NCI-H2227 treated with DMSO at 0.1 percent for 48 hours (cell line): ENCODE data around the gene TPST2.

Experiments used
- DNase-seq: peaks from one replicate; lab custom pipeline; 2025; lab: John Stamatoyannopoulos, UW

The TPST2 gene

GRCh38 chr22:26489447-26490036 is 100.4 kb downstream of the TPST2 start:
- no peak for DNase-seq

- no peak for DNase-seq
Observed at GRCh38 chr22:26487996-26488395, 101.9 kb downstream of the TPST2 start.

- DNase-seq: no peak
Observed at GRCh38 chr22:26486394-26486793, 103.5 kb downstream of the TPST2 start.

DNA sequence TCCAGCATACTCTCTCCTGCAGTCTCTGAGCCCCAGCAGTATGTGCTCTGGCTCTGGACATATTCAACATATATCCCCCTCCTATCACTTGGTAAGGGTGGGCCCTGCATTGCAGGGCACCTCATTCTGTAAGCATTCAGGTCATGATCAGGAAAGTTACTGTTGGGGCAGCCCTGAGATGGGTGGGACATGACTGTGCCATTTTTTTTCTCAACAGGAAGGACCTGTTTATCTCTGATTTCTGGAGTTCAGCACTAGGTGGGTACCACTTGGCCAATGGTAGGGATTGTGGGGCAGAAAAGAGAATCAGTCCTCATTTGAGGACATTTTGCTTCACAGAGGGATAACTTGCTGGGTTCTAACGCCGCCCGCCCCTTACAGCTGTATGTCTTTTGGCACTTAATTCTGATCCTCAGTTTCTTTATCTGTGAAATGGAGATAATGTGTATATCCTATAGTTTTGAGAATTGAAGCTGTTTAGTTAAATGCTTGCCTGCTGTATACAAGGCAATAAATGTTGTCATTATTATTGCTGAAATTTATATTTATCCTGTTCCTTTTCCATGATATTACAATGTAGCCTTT is 104.0 kb downstream of the TPST2 start:
- no peak for DNase-seq

- DNase-seq: no peak
Observed at GRCh38 chr22:26485013-26485412, 104.9 kb downstream of the TPST2 start.

- no peak for DNase-seq
Observed at GRCh38 chr22:26484360-26484706, 105.6 kb downstream of the TPST2 start.

DNA sequence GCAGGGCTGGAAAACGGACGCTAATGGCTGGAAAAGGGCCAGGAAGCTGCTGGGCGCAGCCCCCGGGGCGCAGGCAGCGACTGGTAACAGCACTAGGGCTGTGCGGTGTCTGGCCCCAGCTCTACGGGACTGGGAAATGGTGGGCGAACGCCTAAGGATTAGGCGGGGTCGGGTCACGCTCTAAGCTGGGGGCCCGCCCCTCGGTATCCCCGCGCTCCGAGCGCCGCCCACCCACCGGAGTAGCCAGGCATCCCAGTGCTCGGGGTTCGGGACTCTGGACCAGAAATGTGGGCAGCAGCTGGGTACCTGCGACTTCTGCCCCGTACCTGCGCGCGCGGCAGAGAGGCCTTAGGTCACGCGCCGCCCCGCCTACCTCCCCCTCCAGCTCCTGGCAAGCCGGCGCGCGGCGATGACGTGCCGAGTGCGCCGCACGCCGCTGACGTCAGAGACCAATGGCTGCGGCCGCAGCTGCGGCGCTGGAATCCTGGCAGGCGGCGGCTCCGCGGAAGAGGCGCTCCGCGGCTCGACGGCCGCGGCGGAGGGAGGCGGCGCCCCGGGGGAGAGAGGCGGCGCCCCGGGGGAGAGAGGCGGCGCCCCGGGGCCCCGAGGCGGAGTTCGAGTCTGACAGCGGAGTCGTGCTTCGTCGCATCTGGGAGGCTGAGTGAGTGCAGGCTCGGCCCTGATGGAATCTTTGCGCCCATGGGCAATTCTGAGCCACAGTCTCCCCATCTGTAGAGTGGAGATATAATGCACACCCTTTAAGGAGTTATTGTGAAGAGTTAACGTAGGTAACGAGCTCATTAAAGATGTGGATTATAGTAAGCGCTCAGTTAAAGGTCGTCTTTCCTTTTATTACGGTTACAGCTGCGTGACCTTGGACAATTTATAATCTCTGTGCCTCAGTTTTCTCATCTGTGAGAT is 106.2 kb downstream of the TPST2 start, which contains the start of the genes HPS4 and SRRD:
Gene HPS4, minus strand, starts transcription at position 345 of the 921 bp plus-strand sequence. CDS start 2,021 bp downstream, outside the sequence.
Gene SRRD, plus strand, starts transcription at position 439 of the 921 bp plus-strand sequence. Its CDS starts 14 bp downstream, at position 453.
- peak; percentile 79 for DNase-seq

DNA sequence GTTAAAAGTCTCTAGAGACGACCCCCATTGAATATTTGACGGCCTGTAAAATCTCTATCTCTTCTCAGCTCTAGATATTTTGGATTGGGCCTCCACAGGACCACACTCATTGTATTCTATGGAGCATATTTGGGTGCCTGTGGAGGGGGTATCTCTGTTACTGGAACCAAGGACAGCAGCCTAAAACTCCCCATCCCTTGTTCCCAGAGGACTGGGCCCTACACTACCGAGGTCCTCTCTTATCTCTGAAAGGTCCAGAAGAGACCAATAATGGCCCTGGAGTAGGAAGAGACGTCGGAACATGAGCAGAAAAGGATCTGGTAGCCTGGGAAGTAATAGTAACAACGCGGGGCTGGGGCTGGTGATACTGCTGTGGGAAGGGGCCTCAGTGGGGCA is 106.9 kb downstream of the TPST2 start:
- DNase-seq: no peak

GRCh38 chr22:26482161-26482560 is 107.8 kb downstream of the TPST2 start:
- no peak for DNase-seq

DNA sequence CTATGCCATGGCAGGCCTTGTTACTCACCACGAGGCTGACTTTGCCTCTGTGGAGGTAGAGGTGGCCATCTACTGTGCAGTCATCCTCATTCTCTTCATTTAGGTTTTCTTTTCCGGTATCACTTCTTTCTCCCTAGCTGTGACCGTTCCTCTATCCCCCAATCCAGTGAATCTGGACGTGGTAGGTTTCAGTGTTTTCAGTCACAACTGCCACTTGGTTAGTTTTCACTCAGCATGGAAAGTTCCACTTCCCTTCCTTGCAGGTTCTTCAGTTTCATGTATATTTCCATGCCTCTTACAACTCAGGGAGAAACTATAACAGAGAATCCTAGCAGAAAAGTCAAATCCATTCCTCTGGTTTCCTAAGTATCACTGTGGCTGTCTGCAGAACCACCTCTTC is 108.2 kb downstream of the TPST2 start:
- DNase-seq: no peak

GRCh38 chr22:26481112-26481693 is 108.7 kb downstream of the TPST2 start:
- no peak for DNase-seq

DNA sequence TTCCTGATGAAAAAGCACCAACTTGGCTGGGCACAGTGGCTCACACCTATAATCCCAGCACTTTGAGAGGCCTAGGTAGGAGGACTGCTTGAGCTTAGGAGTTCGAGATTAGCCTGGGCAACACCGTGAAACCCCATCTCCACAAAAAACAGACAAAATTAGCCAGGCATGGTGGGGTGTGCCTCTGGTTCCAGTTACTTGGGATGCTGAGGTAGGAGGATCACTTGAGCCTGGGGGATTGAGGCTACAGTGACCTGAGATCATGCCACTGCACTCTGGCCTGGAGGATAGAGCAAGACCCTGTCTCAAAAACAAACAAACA is 109.4 kb downstream of the TPST2 start:
- DNase-seq: no peak

DNA sequence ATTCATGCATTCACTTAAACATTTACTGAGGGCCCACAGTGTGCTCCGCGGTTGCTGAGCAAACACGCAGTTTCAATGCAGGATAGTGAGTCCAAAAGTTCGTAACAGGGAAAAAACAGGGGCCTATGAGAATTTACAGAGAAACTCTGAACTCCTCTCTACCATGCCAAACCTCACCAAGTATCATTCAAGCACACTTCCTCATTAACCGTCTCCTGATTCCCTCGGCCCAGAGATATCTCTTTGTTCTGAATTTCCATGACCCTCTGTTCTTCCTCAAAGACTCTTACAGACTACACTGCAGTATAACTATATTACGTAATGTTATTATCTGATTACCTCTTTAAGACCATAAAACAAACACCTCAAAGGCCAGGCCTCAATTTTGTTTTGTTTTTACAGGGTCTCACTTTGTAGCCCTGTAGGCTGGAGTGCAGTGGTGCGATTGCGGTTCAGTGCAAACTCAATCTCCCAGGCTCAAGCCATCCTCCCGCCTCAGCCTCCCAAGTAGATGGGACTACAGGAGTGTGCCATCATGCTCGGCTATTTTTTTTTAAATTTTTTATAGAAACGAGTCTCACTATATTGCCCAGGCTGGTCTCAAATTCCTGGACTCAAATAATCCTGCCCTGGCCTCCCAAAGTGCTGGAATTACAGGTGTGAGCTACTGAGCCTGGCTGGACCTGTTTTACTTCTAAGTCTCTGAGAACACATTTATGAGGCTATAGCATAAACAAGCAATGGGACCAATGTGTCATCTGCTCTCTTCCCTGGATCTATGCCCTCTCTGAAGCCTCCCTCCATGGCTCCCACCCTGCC is 109.9 kb downstream of the TPST2 start:
- DNase-seq: no peak

GRCh38 chr22:26479043-26479791 is 110.7 kb downstream of the TPST2 start:
- DNase-seq: peak; percentile 4

DNA sequence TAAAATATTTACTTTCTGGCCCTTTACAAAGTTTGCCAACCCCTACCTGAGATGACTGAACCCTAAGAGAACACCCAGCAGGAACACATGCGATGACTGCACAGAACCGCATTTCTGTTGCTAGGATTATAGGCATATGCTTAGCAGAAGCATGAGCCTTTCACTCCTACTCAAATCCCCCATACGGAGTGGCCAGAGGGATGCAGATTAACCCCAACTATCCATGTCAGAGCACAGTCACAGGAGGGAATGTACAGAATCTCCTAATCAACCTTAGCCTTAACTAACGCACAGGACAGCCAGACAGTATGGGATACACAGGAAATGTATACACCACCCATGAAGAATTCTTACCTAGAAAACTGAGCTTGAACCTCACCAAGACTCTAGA is 112.6 kb downstream of the TPST2 start:
- DNase-seq: no peak

DNA sequence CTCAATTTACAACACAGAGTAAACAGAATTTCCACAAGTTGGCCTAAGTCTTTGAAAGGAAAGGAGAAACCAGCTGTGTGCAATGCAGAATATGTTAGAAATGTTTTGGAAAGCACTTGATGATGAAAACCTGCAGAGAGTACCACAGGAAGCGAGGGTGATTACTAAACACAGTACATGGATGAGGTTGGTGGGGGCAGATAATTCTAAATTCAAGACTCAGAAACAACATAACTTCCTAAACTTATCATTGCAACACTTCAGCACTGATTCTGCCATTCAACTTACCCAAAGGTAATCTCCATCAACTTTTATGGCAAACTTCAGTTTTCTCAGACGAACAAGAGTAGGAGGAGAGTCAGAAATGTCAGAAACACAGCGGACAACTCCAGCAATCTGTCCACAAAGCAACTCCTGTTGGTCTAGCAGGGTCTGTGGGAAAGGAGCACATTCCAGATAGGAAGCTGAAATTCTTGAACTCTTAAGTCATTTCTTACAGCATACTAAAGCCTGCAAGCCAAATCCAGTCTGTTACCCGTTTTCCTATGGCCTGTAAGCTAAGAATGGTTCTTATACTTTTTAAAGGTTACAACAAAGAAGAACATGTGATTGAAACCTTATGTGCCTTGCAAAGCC is 113.1 kb downstream of the TPST2 start:
- no peak for DNase-seq

GRCh38 chr22:26474682-26475081 is 115.2 kb downstream of the TPST2 start:
- DNase-seq: no peak
